Gastrocnemius medialis (tissue), 4 donors: Measurements from ENCODE around the gene UAP1L1.

Source experiments
- CTCF ChIP-seq, 5 experiments: fragments of 450-650 bp in 3 of 5; fragments of 200-600 bp in 2 of 5; sonication (generic) in 2 of 5; IDR thresholded peaks in 4 of 5; conservative IDR thresholded peaks in 1 of 5; 1 replicate in 4 of 5; 2 replicates in 1 of 5; pipeline ENCODE4 v1.5.1; 2016 to 2019; ENCODE audit warnings: antibody characterized with exemption in 5 of 5, mild to moderate bottlenecking in 3 of 5, moderate library complexity in 3 of 5
- POLR2A ChIP-seq, 2 donors: fragments of 450-650 bp; IDR thresholded peaks; one replicate each; pipeline ENCODE4 v1.6.1; 2017; ENCODE audit warnings: antibody characterized with exemption in 2 of 2, mild to moderate bottlenecking in 2 of 2, moderate library complexity in 2 of 2

GRCh38 chr9:137089232-137089947 is 12.1 kb downstream of the UAP1L1 start:
- TF ChIP-seq CTCF (IDR thresholded peaks at IDR 0.05 in 4 of 5, conservative IDR thresholded peaks at IDR 0.05 in 1 of 5) (no peak), POLR2A (IDR thresholded peaks at IDR 0.05) (no peak)
